ENCODE measurements around the gene PARP15.

The PARP15 gene

GRCh38 chr3:122568755-122569154 lies 8.7 kb upstream of the PARP15 start:
- no peak for DNase-seq (ENCODE audit: low read depth in 2 of 3, low spot score in 2 of 3)

GRCh38 chr3:122572940-122573412 lies 4.5 kb upstream of the PARP15 start:
- DNase-seq (ENCODE audit: low read depth in 2 of 3, low spot score in 2 of 3): no peak

GRCh38 chr3:122576174-122576940 lies 1.1 kb upstream of the PARP15 start:
- no peak for DNase-seq (ENCODE audit: low read depth in 2 of 3, low spot score in 2 of 3)

GRCh38 chr3:122578069-122578740 lies 755 bp downstream of the PARP15 start:
- DNase-seq (ENCODE audit: low read depth in 2 of 3, low spot score in 2 of 3): no peak

GRCh38 chr3:122580470-122580869 lies 3.0 kb downstream of the PARP15 start:
- no peak for DNase-seq (ENCODE audit: low read depth in 2 of 3, low spot score in 2 of 3)

GRCh38 chr3:122581622-122582021 lies 4.2 kb downstream of the PARP15 start:
- DNase-seq (ENCODE audit: low read depth in 2 of 3, low spot score in 2 of 3): no peak

DNA sequence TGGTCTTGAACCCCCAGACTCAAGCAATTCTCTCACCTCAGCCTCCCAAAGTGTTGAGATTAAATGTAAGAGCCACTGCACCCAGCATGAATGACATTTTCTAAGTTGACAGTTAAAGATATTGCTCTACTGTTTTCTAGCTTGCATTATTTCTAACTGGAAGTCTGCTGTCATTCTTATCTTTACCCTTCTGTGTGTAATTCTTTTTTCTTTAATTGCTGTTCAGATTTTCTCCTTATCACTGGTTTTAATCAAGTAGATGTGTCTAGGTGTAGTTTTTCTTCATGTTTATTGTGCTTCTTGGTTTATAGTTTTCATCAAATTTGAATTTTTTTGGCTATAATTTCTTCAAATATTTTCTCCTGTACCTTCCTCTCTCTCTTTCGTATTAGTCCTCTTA lies 4.9 kb downstream of the PARP15 start:
- DNase-seq (ENCODE audit: low read depth in 2 of 3, low spot score in 2 of 3): no peak

DNA sequence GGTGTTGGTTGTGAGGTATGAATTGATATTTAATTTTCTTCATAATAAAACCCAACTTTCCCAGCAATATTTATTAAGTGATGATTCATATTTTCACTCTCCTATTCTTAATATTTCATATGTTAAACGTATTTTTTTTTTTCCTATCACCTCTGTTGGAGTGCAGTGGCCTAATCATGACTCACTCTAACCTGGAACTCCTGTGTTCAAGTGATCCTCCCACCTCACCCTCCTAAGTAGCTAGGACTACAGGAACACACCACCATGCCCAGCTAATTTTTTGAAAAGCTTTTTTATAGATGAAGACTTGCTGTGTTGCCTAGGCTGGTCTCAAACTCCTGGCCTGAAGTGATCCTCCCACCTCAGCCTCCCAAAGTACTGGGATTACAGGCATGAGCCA lies 8.6 kb downstream of the PARP15 start:
- DNase-seq (ENCODE audit: low read depth in 2 of 3, low spot score in 2 of 3): no peak

DNA sequence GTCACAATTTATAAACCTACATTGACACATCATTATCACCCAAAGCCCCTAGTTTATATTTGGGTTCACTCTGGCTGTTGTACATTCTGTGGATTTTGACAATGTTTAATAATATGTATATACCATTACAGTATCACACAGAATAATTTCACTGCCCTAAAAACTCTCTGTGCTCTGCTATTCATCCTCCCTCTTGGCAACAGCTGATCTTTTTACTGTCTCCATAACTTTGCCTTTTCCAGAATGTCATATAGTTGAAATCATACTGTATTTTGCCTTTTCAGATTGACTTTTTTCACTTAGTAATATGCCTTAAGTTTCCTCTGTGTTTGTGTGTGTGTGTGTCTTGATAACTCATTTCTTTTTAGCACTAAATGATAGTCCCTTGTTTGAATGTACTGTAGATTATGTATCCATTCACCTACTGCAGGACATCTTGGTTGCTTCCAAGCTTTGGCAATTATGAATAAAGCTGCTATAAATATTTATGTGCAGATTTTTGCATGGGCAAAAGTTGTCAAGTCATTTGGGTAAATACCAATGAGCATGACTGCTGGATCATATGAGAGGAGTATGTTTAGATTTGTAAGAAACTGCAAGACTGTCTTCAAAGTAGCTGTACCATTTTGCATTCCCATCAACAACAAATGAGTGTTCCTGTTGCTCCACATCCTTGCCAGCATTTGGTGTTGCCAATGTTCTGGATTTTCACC lies 9.5 kb downstream of the PARP15 start:
- DNase-seq (ENCODE audit: low read depth in 2 of 3, low spot score in 2 of 3): no peak

GRCh38 chr3:122587572-122587971 lies 10.1 kb downstream of the PARP15 start:
- no peak for DNase-seq (ENCODE audit: low read depth in 2 of 3, low spot score in 2 of 3)

GRCh38 chr3:122589297-122589696 lies 11.8 kb downstream of the PARP15 start:
- DNase-seq (ENCODE audit: low read depth in 2 of 3, low spot score in 2 of 3): no peak

GRCh38 chr3:122590610-122591009 lies 13.2 kb downstream of the PARP15 start:
- no peak for DNase-seq (ENCODE audit: low read depth in 2 of 3, low spot score in 2 of 3)

- DNase-seq (ENCODE audit: low read depth in 2 of 3, low spot score in 2 of 3): no peak
Observed at GRCh38 chr3:122594025-122594424, 16.6 kb downstream of the PARP15 start.

DNA sequence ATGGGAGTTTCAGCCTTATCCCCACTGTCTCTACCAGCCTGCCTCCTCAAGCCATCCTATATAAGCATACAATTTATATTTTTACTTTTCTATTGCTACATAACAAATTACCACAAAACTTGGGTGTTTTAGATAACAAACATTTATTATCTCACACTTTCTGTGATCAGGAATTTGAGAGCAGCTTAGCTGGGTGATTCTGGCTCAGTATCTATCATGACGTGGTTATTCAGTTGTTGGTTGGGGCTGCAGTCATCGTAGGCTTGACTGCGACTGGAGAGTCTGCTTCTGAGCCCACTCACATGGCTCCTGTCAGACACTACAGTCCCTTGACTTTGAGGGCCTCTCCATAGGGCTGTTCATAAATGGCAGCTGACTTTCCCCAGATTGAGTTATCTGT lies 20.7 kb downstream of the PARP15 start:
- DNase-seq (ENCODE audit: low read depth in 2 of 3, low spot score in 2 of 3): no peak

DNA sequence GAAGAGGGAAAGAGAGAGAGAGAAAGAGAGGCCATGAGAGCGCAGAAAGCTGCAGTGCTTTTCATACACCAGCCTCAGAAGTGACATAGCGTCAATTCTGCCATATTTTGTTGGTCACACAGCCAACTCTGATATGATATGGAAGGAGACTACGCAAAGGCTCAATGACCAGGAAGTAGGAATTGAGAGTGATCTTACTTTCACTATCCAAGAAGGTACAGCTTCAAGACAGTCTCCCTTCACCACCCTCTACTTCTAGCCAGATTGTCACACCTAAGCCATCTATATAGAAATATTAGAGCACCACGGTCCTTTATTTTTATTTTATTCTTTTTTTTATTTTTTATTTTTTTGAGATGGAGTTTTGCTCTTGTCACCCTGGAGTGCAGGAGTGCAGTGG lies 21.1 kb downstream of the PARP15 start:
- DNase-seq (ENCODE audit: low read depth in 2 of 3, low spot score in 2 of 3): no peak

DNA sequence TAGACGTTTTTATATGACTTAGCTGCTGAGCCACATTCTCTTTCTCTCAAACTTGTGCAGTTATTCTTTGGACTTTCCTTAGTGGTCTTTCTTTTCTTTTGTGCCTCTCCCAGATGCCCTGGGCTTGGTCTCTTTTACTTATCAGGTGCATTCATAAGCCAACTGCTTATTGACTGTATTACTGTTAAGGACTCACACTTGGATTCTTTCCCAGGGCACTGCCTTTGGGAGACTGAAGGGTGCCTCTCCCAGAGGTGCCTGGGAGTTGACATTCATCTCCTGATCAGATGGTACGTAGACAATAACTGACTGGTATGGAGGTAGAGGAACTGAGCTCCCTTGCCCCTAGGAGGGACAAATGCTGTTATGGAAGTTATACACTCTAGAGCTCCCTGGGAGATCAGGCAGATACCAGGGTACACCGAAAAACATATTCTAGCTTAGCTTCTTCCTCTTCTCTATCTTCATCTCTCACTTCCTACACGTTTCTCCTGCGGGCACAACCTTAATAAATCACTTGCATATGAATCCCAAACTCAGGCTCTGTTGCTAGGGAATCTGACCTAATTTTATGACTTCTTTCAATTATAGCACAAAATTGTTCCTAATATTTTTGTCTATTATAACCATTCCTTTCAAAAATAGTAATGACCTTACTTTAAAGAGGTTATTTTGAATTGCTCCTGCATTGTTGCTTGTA lies 24.7 kb downstream of the PARP15 start:
- DNase-seq (ENCODE audit: low read depth in 2 of 3, low spot score in 2 of 3): no peak

GRCh38 chr3:122603056-122603455 lies 25.6 kb downstream of the PARP15 start:
- DNase-seq (ENCODE audit: low read depth in 2 of 3, low spot score in 2 of 3): no peak

- DNase-seq (ENCODE audit: low read depth in 2 of 3, low spot score in 2 of 3): no peak
Observed at GRCh38 chr3:122606330-122606729, 28.9 kb downstream of the PARP15 start.

DNA sequence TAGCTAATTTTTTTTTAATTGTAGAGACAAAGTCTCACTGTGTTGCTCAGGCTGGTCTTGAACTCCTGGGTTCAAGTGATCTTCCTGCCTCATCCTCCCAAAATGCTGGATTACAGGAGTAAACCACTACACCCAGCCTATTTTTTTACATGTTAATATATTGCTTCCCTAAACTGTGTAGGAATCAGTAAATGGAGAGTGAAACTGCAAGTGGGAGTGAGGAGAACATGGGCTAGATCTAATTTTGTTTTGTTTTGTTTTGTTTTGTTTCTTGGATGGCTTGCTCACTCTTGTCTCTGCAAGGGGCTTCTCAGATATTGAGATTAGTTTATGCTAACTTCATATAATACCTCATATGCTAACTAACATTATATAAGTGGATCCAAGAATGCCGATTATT lies 31.5 kb downstream of the PARP15 start:
- DNase-seq (ENCODE audit: low read depth in 2 of 3, low spot score in 2 of 3): no peak

DNA sequence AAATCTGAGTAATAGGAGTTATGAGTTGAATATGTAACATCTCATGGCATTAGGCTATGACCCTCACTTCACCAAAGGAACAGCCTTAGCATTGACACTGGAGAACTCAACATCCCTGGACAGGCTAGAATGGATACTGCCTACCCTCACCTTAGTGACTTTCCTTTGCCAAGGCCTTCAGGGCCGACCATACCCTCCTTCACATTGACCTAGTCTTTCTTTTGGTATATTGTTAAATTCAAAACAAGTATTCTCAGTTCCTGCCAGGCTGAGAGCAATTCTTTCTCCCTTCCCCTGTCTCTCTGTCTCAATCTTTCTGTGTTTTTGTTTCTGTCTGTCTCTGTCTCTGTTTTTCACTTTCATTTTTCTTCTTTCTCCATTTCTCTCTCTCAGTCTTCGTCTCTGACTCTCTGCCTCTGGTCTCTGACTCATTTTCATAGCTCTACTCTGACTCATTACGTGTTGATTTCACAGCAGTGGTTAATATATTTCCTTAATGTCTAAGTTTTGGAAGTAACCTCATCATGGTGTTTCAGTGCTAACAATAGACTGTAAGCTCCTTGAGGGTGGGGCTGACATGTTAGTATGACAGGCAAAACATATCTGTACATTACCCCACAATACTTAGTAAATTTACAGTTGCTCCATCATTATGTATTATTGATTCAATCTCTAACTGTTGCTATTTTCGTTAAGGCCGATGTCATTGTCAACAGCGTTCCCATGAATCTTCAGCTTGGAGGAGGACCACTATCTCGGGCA lies 32.5 kb downstream of the PARP15 start:
- peak in 1 of 3 experiments; percentile 5 for DNase-seq (ENCODE audit: low read depth in 2 of 3, low spot score in 2 of 3)

DNA sequence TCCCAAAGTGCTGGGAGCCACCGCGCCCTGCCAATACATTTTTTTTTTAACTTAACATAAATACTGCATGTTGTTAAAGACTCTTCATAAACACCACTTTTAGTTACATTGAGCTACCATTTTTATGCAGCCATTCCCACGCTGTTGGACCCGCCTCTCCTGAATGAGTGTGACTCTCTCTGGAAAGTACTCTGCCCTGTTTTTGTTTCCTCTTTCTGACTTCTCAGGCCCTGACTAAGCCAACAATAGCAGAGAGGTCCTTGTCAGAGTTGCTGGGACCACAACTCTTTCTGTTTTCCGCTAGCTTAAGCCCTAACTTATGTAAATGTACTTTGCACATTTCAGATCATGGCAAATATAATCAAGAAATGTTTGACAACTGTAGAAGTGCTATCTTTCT lies 35.2 kb downstream of the PARP15 start:
- no peak for DNase-seq (ENCODE audit: low read depth in 2 of 3, low spot score in 2 of 3)
